ENCODE measurements around the gene CST5.
"Not testable (repeated sequence)": the region's sequence is repeated elsewhere in the genome, so short reads cannot be mapped to it uniquely, and the experiment has no call there.

The CST5 gene

GRCh38 chr20:23832775-23833513, 46.6 kb downstream of the CST5 start:
- DNase-seq: no peak

- not testable (repeated sequence) for DNase-seq
These were observed 47.6 kb downstream of the CST5 start for GRCh38 chr20:23831961-23832360.

GRCh38 chr20:23826541-23827021, 53.0 kb downstream of the CST5 start, which contains the start of gene CST2:
CST2 (minus strand) TSS chr20:23826729; CDS start chr20:23826660, 69 bp downstream.
- DNase-seq: no peak
